C1 segment of cervical spinal cord (tissue), 14 donors: Measurements from ENCODE around the gene MYO1H.

Source experiments
- DNase-seq, 14 donors: peaks; one replicate each; lab custom pipeline; 2025; lab: John Stamatoyannopoulos, UW

The MYO1H gene

DNA sequence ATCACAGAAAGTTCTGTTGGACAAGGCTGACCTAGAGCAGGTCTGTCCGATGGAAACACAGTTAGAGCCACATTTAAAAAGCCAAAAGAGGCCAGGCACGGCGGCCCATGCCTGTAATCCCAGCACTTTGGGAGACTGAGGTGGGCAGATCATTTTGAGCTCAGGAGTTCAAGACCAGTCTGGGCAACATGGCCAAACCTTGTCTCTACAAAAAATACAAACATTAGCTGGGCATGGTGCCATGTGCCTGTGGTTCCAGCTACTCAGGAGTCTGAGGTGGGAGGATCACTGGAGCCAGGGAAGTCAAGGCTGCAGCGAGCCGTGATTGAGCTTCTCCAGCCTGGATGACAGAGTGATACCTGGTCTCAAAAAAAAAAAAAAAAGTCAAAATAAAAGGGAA lies 144.7 kb downstream of the MYO1H start:
- no peak for DNase-seq

- no peak for DNase-seq
These were observed 145.4 kb downstream of the MYO1H start for GRCh38 chr12:109493090-109493489.

- no peak for DNase-seq
These were observed 146.2 kb downstream of the MYO1H start for GRCh38 chr12:109493938-109494337.

DNA sequence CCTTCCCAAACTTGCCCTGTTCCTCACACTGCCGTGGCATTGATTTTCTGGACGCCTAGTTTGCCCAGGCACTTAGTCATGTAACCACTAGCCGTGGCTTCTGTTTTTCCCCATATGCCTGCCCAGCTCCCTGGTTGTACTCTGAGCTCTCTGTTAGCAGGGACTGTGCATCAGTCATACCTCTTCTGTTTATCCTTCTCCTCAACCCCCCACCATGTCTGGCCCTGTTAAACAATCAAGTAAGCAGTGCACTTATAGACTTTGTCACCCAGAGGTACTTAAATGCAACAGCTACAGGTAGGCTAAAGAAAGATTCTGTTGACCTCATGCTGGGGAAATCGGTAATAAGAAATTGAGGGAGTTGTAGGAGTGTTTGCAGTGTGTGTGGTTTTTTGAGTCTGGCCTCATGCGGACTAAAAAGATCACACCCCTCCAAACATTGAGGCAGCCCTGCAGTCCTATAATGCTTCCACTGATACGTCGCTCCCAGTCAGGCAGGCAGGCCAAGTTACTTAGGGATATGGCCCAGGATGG lies 146.7 kb downstream of the MYO1H start:
- DNase-seq = no peak

- no peak for DNase-seq
These were observed 147.3 kb downstream of the MYO1H start for GRCh38 chr12:109495012-109495411.

DNA sequence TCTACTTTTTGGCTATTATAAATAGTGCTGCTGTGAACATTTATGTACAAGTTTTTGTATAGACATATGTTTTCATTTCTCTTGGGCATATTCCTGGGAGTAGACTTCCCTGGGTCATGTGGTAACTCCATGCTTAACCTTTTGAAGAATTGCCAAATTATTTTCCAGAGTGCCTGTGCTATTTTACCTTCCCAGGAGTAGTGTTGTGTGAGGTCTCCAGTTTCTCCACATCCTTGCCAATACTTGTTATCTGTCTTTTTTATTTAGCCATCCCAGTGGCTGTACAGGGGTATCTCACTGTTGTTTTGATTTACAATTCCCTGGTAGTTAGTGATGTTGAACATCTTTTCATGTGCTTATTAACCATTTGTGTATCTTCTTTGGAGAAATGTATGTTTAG lies 148.6 kb downstream of the MYO1H start:
- no peak for DNase-seq

DNA sequence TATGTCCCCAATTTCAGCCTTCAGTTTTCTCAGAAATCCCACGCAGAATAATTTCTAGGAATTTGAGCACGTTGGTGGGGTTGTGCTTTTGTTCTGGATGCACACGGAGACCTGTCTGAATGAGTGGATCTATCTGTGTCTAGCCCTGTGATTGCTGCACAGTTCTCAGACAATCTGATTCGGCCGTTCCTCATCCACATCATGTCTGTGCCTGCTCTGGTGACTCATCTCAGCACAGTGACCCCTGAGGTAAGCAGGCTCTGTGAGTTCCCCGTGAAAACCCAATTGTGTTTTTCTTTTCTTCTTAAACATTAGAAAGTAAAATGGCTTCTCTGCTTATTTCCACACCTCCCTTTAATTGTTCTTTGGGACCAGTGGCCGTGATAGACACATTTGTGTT lies 150.0 kb downstream of the MYO1H start:
- no peak for DNase-seq
